Nephron (organoid): Measurements from ENCODE around the gene RRP36.
A peak's percentile ranks its signal among the peaks of the same experiment; 100 is the strongest.

Experiments used
- H3K27ac Mint-ChIP-seq, 3 experiments: 2 replicates each; pipeline ENCODE4 v1.8.0; 2020; ENCODE audit warnings: mixed read lengths in 3 of 3, mild to moderate bottlenecking in 2 of 3, moderate library complexity in 1 of 3
- H3K27me3 Mint-ChIP-seq: 2 replicates; pipeline ENCODE4 v1.8.0; 2021; ENCODE audit warnings: low read depth, mild to moderate bottlenecking, moderate library complexity, mixed read lengths
- H3K36me3 Mint-ChIP-seq: 2 replicates; pipeline ENCODE4 v1.8.0; 2020; ENCODE audit warnings: low read depth, mixed read lengths
- H3K4me1 Mint-ChIP-seq: 2 replicates; pipeline ENCODE4 v1.8.0; 2020; ENCODE audit warnings: mixed read lengths
- H3K4me3 Mint-ChIP-seq, 3 experiments: 2 replicates each; pipeline ENCODE4 v1.8.0; 2020; ENCODE audit warnings: mild to moderate bottlenecking in 3 of 3, mixed read lengths in 3 of 3, moderate library complexity in 2 of 3
- H3K9me3 Mint-ChIP-seq: 2 replicates; pipeline ENCODE4 v1.8.0; 2020; ENCODE audit warnings: mixed read lengths
- TF ChIP-seq, protein P1 (sequence below), 3 experiments: fragments of 200-600 bp; sonication (generic); IDR thresholded peaks; one replicate each; pipeline ENCODE4 v1.5.0; 2021; ENCODE audit warnings: antibody characterized with exemption in 3 of 3; ENCODE audit not compliant: unreplicated experiment in 3 of 3

Gene RRP36

DNA sequence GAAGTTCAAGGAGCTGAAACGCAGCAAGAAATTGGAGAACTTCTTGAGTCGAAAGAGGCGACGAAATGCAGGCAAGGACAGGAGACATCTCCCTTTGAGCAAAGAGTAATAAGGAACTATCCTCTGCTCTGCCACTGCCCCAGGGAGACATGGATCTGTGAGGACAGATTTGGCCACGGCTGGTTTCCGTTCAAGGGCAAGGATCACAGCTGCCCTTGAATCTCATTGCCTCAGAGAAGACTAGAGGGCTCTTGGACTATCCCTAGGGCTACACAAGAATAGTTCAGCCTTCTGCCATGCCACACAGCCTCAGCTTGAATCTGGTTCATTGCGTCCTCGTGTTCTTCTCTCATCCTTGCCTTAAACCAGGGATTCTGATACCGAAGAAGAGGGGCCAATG, 7.7 kb downstream of the RRP36 start:
- TF ChIP-seq, protein P1, sequence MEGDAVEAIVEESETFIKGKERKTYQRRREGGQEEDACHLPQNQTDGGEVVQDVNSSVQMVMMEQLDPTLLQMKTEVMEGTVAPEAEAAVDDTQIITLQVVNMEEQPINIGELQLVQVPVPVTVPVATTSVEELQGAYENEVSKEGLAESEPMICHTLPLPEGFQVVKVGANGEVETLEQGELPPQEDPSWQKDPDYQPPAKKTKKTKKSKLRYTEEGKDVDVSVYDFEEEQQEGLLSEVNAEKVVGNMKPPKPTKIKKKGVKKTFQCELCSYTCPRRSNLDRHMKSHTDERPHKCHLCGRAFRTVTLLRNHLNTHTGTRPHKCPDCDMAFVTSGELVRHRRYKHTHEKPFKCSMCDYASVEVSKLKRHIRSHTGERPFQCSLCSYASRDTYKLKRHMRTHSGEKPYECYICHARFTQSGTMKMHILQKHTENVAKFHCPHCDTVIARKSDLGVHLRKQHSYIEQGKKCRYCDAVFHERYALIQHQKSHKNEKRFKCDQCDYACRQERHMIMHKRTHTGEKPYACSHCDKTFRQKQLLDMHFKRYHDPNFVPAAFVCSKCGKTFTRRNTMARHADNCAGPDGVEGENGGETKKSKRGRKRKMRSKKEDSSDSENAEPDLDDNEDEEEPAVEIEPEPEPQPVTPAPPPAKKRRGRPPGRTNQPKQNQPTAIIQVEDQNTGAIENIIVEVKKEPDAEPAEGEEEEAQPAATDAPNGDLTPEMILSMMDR (IDR thresholded peaks at IDR 0.05; ENCODE audit: unreplicated experiment in 3 of 3): no peak
- Mint-ChIP-seq H3K9me3 (no peaks in the 10 kb centered on the region), H3K36me3 (peaks cover 78% of the 10 kb centered on the region), H3K27me3 (no peaks in the 10 kb centered on the region), H3K27ac (no peak overlapping the region), H3K4me1 (no peaks in the 10 kb centered on the region), H3K4me3 (no peak overlapping the region)

DNA sequence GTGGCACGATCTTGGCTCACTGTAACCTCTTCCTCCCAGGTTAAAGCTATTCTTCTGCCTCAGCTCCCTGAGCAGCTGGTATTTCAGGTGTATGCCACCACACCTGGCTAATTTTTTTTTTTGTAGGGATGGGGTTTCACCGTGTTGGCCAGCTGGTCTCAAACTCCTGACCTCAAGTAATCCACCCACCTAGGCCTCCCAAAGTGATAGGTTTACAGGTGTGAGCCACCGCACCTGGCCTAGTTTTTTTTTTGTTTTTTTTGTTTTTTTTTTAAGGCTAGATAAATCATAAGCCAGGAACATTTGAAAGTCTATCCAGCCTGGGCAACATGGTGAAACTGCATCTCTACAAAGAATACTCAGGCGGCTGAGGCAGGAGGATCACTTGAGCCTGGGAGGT, 10.9 kb downstream of the RRP36 start:
- Mint-ChIP-seq H3K36me3 (peaks cover 76% of the 10 kb centered on the region), H3K27me3 (no peaks in the 10 kb centered on the region), H3K4me1 (no peaks in the 10 kb centered on the region), H3K27ac (no peak overlapping the region), H3K4me3 (no peak overlapping the region), H3K9me3 (no peaks in the 10 kb centered on the region)
- TF ChIP-seq, protein P1 (IDR thresholded peaks at IDR 0.05; ENCODE audit: unreplicated experiment in 3 of 3): no peak

DNA sequence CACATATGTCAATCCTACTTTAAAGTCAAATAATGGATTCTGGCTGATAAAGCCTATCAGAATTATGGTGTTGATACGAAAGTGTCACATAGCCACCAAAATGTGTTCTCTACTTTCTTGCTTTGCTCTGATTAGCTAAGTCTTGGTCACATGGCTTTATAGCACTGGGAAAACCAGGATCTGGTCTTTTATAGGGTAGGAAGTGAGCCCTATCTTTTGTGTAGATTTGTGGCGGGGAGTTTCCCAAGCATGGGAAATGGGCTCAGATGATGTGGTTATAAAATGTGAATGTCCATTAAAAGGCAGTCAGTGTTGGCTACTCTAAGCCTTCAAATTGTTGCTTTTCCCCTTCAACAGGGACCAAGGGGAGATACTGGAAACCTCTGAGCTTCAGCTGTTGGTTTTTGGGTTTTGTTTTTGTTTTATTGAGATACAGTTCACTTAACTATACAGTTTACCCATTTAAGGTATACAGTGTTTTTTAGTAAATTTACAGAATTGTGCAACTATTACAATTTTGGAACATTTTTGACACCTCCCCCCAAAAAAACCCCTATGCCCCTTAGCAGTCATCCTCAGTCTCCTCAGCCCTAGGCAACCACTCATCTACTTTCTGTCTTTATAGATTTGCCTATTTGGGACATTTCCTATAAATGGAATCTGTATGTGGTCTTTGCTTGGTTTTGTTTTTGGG, 12.2 kb downstream of the RRP36 start:
- H3K27ac Mint-ChIP-seq: no peak overlapping the region
- H3K9me3 Mint-ChIP-seq: no peaks in the 10 kb centered on the region
- H3K27me3 Mint-ChIP-seq: no peaks in the 10 kb centered on the region
- no peaks in the 10 kb centered on the region for H3K4me1 Mint-ChIP-seq
- no peak overlapping the region for H3K4me3 Mint-ChIP-seq
- TF ChIP-seq, protein P1 (IDR thresholded peaks at IDR 0.05; ENCODE audit: unreplicated experiment in 3 of 3): no peak
- peaks cover 76% of the 10 kb centered on the region for H3K36me3 Mint-ChIP-seq

DNA sequence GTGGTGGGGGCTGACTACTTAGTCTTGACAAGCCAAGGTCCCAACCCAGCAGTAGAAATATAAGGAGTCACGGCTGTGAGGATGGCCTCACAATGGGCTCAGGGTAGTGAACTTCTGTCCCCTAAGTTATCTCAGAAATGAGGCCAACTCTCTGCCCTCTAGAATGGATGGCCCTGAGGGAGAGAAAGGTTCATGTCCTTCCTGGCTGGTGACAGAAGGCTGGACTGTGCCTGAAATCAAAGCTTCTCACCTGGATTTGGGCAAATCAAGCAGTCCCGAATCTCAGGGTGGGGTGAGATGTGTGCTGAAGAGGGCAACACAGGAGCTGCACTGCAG, 12.7 kb downstream of the RRP36 start:
- Mint-ChIP-seq H3K9me3 (no peaks in the 10 kb centered on the region), H3K27ac (no peak overlapping the region), H3K36me3 (peaks cover 76% of the 10 kb centered on the region), H3K4me1 (no peaks in the 10 kb centered on the region), H3K27me3 (no peaks in the 10 kb centered on the region), H3K4me3 (no peak overlapping the region)
- TF ChIP-seq, protein P1 (IDR thresholded peaks at IDR 0.05; ENCODE audit: unreplicated experiment in 3 of 3): no peak

DNA sequence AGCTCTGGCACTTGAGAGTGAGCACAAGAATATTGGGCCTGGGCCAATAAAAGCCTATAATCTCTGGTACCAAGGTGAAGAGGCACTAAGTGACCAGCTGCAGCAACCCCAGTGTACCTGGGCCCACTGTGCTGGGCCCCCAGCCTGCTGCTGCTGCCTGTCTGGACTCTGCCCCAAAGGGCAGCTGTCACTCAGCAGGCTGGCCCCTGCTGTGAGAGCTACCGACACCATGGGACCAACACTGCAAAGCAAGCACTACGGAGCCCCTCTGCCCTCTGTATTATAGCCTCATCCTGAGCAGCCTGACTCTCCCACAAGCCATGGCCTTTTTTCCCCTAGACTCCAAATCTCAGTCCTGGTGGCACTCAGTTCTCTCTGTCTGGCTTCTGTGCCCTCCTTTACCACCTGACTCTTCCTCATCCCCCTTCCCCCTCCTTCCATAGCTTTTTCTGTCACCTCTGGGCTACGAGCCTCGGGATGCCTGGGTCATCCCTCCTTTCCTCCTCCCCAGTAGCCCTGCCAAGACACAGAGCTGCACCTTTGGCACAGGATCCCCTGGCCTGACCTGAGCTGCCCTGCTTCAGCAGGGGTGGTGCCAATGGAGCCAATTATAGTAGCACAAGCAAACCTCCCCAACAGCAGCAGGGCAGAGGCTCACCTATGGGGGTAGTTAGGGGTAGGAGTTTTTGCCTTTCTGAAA, 14.2 kb downstream of the RRP36 start:
- Mint-ChIP-seq H3K36me3 (peaks cover 75% of the 10 kb centered on the region), H3K9me3 (no peaks in the 10 kb centered on the region), H3K27me3 (no peaks in the 10 kb centered on the region), H3K4me1 (no peaks in the 10 kb centered on the region), H3K27ac (peak overlapping the region in 1 of 3 experiments; percentile 23), H3K4me3 (no peak overlapping the region)
- TF ChIP-seq, protein P1 (IDR thresholded peaks at IDR 0.05; ENCODE audit: unreplicated experiment in 3 of 3): no peak

DNA sequence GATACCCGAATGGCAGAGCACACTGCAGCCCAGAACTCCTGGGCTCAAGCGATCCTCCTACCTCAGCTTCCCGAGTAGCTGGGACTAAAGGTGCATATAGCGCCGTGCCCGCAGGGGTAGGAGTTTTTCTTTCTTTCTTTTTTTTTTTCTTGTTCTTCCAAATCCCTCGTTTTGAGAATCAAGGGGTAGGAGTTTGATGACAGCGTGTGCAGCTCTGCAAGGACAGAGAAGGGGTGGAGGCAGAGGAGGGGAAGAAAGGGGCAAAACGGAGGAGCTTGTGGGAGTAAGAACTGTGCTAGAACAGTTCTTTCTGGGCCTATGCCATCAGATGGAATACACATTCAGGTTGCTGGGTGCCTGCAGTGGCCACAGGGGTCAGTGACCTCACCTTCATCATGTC, 15.3 kb downstream of the RRP36 start:
- no peaks in the 10 kb centered on the region for H3K27me3 Mint-ChIP-seq
- no peak overlapping the region for H3K27ac Mint-ChIP-seq
- peaks cover 75% of the 10 kb centered on the region for H3K36me3 Mint-ChIP-seq
- TF ChIP-seq, protein P1 (IDR thresholded peaks at IDR 0.05; ENCODE audit: unreplicated experiment in 3 of 3): no peak
- H3K4me3 Mint-ChIP-seq: no peak overlapping the region
- H3K4me1 Mint-ChIP-seq: no peaks in the 10 kb centered on the region
- no peaks in the 10 kb centered on the region for H3K9me3 Mint-ChIP-seq
